SK-N-SH treated with all-trans-retinoic acid at 6 μM for 48 hours (cell line): Measurements from ENCODE around the gene HIBCH.
A peak's percentile ranks its signal among the peaks of the same experiment; 100 is the strongest.

Experiments used
- ATAC-seq: fragments of 200-7000 bp; cut with Tn5 transposase; 3 replicates; pipeline ENCODE4 v1.9.1; 2020; ENCODE audit warnings: mild to moderate bottlenecking, moderate library complexity
- ARNTL ChIP-seq: fragments of 450-650 bp; formaldehyde crosslinking; IDR thresholded peaks from 2 replicates; pipeline ENCODE4 v1.5.0; 2020; ENCODE audit warnings: low read depth, mild to moderate bottlenecking, moderate library complexity, borderline replicate concordance
- BACH2 ChIP-seq: fragments of 250-450 bp; sonication (Bioruptor Pico); IDR thresholded peaks from 2 replicates; pipeline ENCODE4 v1.9.0; 2021; ENCODE audit warnings: mild to moderate bottlenecking, borderline replicate concordance
- CREB5 ChIP-seq: fragments of 250-450 bp; sonication (Bioruptor Pico); IDR thresholded peaks from 2 replicates; pipeline ENCODE4 v1.5.1; 2020; ENCODE audit warnings: low read depth, mild to moderate bottlenecking, moderate library complexity
- CSDC2 ChIP-seq: fragments of 250-450 bp; sonication (Bioruptor Pico); IDR thresholded peaks from 2 replicates; pipeline ENCODE4 v1.5.0; 2020; ENCODE audit warnings: mild to moderate bottlenecking, moderate library complexity
- CSRNP3 ChIP-seq: fragments of 250-450 bp; sonication (Bioruptor Pico); IDR thresholded peaks from 2 replicates; pipeline ENCODE4 v1.5.1; 2021; ENCODE audit warnings: mild to moderate bottlenecking, moderate library complexity
- ESRRG ChIP-seq: fragments of 250-450 bp; sonication (Bioruptor Pico); IDR thresholded peaks from 2 replicates; pipeline ENCODE4 v1.6.1; 2021; ENCODE audit warnings: mild to moderate bottlenecking
- GLIS3 ChIP-seq: fragments of 250-450 bp; sonication (Bioruptor Pico); IDR thresholded peaks from 2 replicates; pipeline ENCODE4 v1.5.0; 2020; ENCODE audit warnings: mild to moderate bottlenecking, moderate library complexity
- ISL1 ChIP-seq: fragments of 250-450 bp; sonication (Bioruptor Pico); IDR thresholded peaks from 2 replicates; pipeline ENCODE4 v2.1.2; 2022; ENCODE audit warnings: mild to moderate bottlenecking, moderate library complexity
- OSR1 ChIP-seq: fragments of 250-450 bp; sonication (Bioruptor Pico); IDR thresholded peaks from 2 replicates; pipeline ENCODE4 v1.8.0; 2022; ENCODE audit warnings: moderate library complexity, mild to moderate bottlenecking, inconsistent platforms
- POU6F1 ChIP-seq: fragments of 250-450 bp; sonication (Bioruptor Pico); IDR thresholded peaks from 2 replicates; pipeline ENCODE4 v1.8.0; 2021; ENCODE audit warnings: low read depth, mild to moderate bottlenecking, moderate library complexity, borderline replicate concordance
- PPARA ChIP-seq: fragments of 250-450 bp; sonication (Bioruptor Pico); IDR thresholded peaks from 2 replicates; pipeline ENCODE4 v1.5.0; 2020; ENCODE audit warnings: mild to moderate bottlenecking, borderline replicate concordance
- RARB ChIP-seq: fragments of 250-450 bp; sonication (Bioruptor Pico); IDR thresholded peaks from 2 replicates; pipeline ENCODE4 v1.8.0; 2021; ENCODE audit warnings: mild to moderate bottlenecking, moderate library complexity
- SNAI2 ChIP-seq: fragments of 250-450 bp; sonication (Bioruptor Pico); IDR thresholded peaks from 2 replicates; pipeline ENCODE4 v1.5.0; 2020; ENCODE audit warnings: mild to moderate bottlenecking, moderate library complexity
- TCF4 ChIP-seq: fragments of 250-450 bp; sonication (Bioruptor Pico); IDR thresholded peaks from 2 replicates; pipeline ENCODE4 v1.8.0; 2021; ENCODE audit warnings: mild to moderate bottlenecking, moderate library complexity, borderline replicate concordance
- TOX ChIP-seq: fragments of 250-450 bp; sonication (Bioruptor Pico); IDR thresholded peaks from 2 replicates; pipeline ENCODE4 v1.8.0; 2021; ENCODE audit warnings: mild to moderate bottlenecking, moderate library complexity, borderline replicate concordance
- TSHZ2 ChIP-seq: fragments of 250-450 bp; sonication (Bioruptor Pico); IDR thresholded peaks from 2 replicates; pipeline ENCODE4 v1.5.0; 2020; ENCODE audit warnings: mild to moderate bottlenecking, moderate library complexity
- ZC3H10 ChIP-seq: fragments of 250-450 bp; sonication (Bioruptor Pico); IDR thresholded peaks from 2 replicates; pipeline ENCODE4 v1.5.1; 2021; ENCODE audit warnings: mild to moderate bottlenecking, moderate library complexity
- ZFP3 ChIP-seq: fragments of 250-450 bp; sonication (Bioruptor Pico); IDR thresholded peaks from 2 replicates; pipeline ENCODE4 v1.5.0; 2020; ENCODE audit warnings: mild to moderate bottlenecking, moderate library complexity
- ZFP30 ChIP-seq: fragments of 450-650 bp; formaldehyde crosslinking; IDR thresholded peaks from 2 replicates; pipeline ENCODE4 v1.5.0; 2022; ENCODE audit warnings: mild to moderate bottlenecking, moderate library complexity
- ZNF565 ChIP-seq: fragments of 450-650 bp; formaldehyde crosslinking; conservative IDR thresholded peaks from 2 replicates; pipeline ENCODE4 v1.5.0; 2020; ENCODE audit warnings: low read depth, mild to moderate bottlenecking, moderate library complexity
- ZNF70 ChIP-seq: fragments of 450-650 bp; formaldehyde crosslinking; IDR thresholded peaks from 2 replicates; pipeline ENCODE4 v1.5.0; 2020; ENCODE audit warnings: mild to moderate bottlenecking, moderate library complexity
- ZNF8 ChIP-seq: fragments of 450-650 bp; formaldehyde crosslinking; IDR thresholded peaks from 2 replicates; pipeline ENCODE4 v1.5.0; 2020; ENCODE audit warnings: mild to moderate bottlenecking, moderate library complexity

HIBCH gene

GRCh38 chr2:190335225-190335559 is 15.6 kb upstream of the HIBCH start (continued):
- TF ChIP-seq CREB5: no peak
- TF ChIP-seq ISL1 (CRISPR knock-in tag): no peak
- TF ChIP-seq RARB (CRISPR knock-in tag): no peak
- TF ChIP-seq TOX (CRISPR knock-in tag): no peak
- no peak for TF ChIP-seq CSDC2 (CRISPR knock-in tag)
- no peak for TF ChIP-seq SNAI2 (CRISPR knock-in tag)
- no peak for TF ChIP-seq TSHZ2
- no peak for TF ChIP-seq BACH2 (CRISPR knock-in tag)

GRCh38 chr2:190334479-190335224 is 15.0 kb upstream of the HIBCH start:
- ATAC-seq: peak; percentile 57
- no peak for TF ChIP-seq SNAI2 (CRISPR knock-in tag)
- no peak for TF ChIP-seq CREB5
- no peak for TF ChIP-seq ISL1 (CRISPR knock-in tag)
- TF ChIP-seq PPARA (CRISPR knock-in tag): no peak
- no peak for TF ChIP-seq POU6F1 (CRISPR knock-in tag)
- TF ChIP-seq ZNF565 (CRISPR knock-in tag): no peak
- no peak for TF ChIP-seq ESRRG (CRISPR knock-in tag)
- TF ChIP-seq CSRNP3 (CRISPR knock-in tag): no peak
- TF ChIP-seq TSHZ2: no peak
- no peak for TF ChIP-seq ZNF70 (CRISPR knock-in tag)
- TF ChIP-seq ZNF8 (CRISPR knock-in tag): no peak
- TF ChIP-seq TCF4 (CRISPR knock-in tag): no peak
- no peak for TF ChIP-seq OSR1 (CRISPR knock-in tag)

GRCh38 chr2:190333928-190334327 is 14.3 kb upstream of the HIBCH start:
- ATAC-seq: no peak
- TF ChIP-seq ZNF70 (CRISPR knock-in tag) (no peak), ZFP30 (no peak), ISL1 (CRISPR knock-in tag) (no peak), ESRRG (CRISPR knock-in tag) (no peak), SNAI2 (CRISPR knock-in tag) (no peak), ZNF8 (CRISPR knock-in tag) (no peak), ZFP3 (CRISPR knock-in tag) (no peak), GLIS3 (CRISPR knock-in tag) (no peak), OSR1 (CRISPR knock-in tag) (no peak), TOX (CRISPR knock-in tag) (no peak), ZNF565 (CRISPR knock-in tag) (no peak), PPARA (CRISPR knock-in tag) (no peak), ARNTL (CRISPR knock-in tag) (no peak), ZC3H10 (CRISPR knock-in tag) (no peak), TSHZ2 (no peak)
